Sciatic nerve (tissue), 2 donors: Measurements from ENCODE around the gene METTL14. TPM values are rescaled to one million over a fixed set of nuclear protein-coding genes. Genes with fewer than 3 reads are reported as not detected.
"Not testable (repeated sequence)": the region's sequence is repeated elsewhere in the genome, so short reads cannot be mapped to it uniquely, and the experiment has no call there.

Experiments used
- ATAC-seq: fragments of 200-7000 bp; cut with Tn5 transposase; one replicate; pipeline ENCODE4 v1.9.1; 2020; ENCODE audit warnings: mild to moderate bottlenecking, moderate library complexity
- DNase-seq: peaks from one replicate; pipeline ENCODE4 v3.0.0-alpha.2; 2020; ENCODE audit warnings: low spot score
- intact Hi-C: fragments of 100-400 bp; cut with DNase I; formaldehyde crosslinking; loops from one replicate; pipeline ENCODE4 v1.14.2; 2022
- total RNA-seq: library from RNA; stranded (reverse); fragmentation: NEBNext Ultra II Directional; extraction: Animal tissue kit (Norgen Biotek cat#: 25700); gene quantifications from one replicate; pipeline ENCODE4 v1.2.1, GENCODE V29; 2021
- donor health status: DM: no; HTN: no; CAD: no.
- donor health status: DM: no; HTN: no; CAD: no.

The METTL14 gene
- 61.5 TPM for total RNA-seq

- ATAC-seq, result peak; percentile 99
- peak; percentile 96 for DNase-seq
- intact Hi-C loops, result no loop called here
Observed at GRCh38 chr4:118684873-118685811, at the start of gene METTL14. Gene METTL14, plus strand, starts transcription at chr4:118685392. Its CDS starts 143 bp downstream, at chr4:118685535.

GRCh38 chr4:118636126-118636525, 49.1 kb upstream of the METTL14 start:
- DNase-seq, ATAC-seq, intact Hi-C loops: not testable (repeated sequence)

- intact Hi-C loops, DNase-seq, ATAC-seq: not testable (repeated sequence)
Observed at GRCh38 chr4:118664665-118665064, 20.5 kb upstream of the METTL14 start.

GRCh38 chr4:118669220-118669619, 16.0 kb upstream of the METTL14 start:
- DNase-seq, result peak; percentile 81
- intact Hi-C loops, ATAC-seq: not testable (repeated sequence)

- ATAC-seq, intact Hi-C loops, DNase-seq: not testable (repeated sequence)
Observed at GRCh38 chr4:118670968-118671367, 14.2 kb upstream of the METTL14 start.

GRCh38 chr4:118676128-118676527, 9.1 kb upstream of the METTL14 start:
- intact Hi-C loops, result no loop called here
- no peak for DNase-seq
- no peak for ATAC-seq

GRCh38 chr4:118680808-118681207, 4.4 kb upstream of the METTL14 start:
- DNase-seq (no peak), ATAC-seq (no peak)
- intact Hi-C loops, result no loop called here

- intact Hi-C loops, result no loop called here
- DNase-seq (no peak), ATAC-seq (no peak)
Observed at GRCh38 chr4:118682928-118683327, 2.3 kb upstream of the METTL14 start.

- no peak for ATAC-seq
- no peak for DNase-seq
- intact Hi-C loops, result no loop called here
Observed at GRCh38 chr4:118683513-118683912, 1.7 kb upstream of the METTL14 start.

- DNase-seq (no peak), ATAC-seq (no peak)
- intact Hi-C loops, result no loop called here
Observed at GRCh38 chr4:118703118-118703517, 17.9 kb downstream of the METTL14 start.

- DNase-seq (no peak), ATAC-seq (no peak)
- intact Hi-C loops, result no loop called here
Observed at GRCh38 chr4:118711052-118711451, 25.9 kb downstream of the METTL14 start.

- DNase-seq (no peak), ATAC-seq (no peak)
- intact Hi-C loops, result no loop called here
Observed at GRCh38 chr4:118712872-118713271, 27.7 kb downstream of the METTL14 start.

- intact Hi-C loops, result no loop called here
- ATAC-seq (no peak), DNase-seq (no peak)
Observed at GRCh38 chr4:118714682-118715081, 29.5 kb downstream of the METTL14 start.

- DNase-seq, result no peak
- intact Hi-C loops, result no loop called here
- ATAC-seq, result peak; percentile 22
Observed at GRCh38 chr4:118716304-118716703, 31.1 kb downstream of the METTL14 start.

- intact Hi-C loops, result no loop called here
- no peak for DNase-seq
- ATAC-seq, result no peak
Observed at GRCh38 chr4:118718511-118719170, 33.4 kb downstream of the METTL14 start.

- no peak for ATAC-seq
Observed at GRCh38 chr4:118721752-118722151, 36.6 kb downstream of the METTL14 start.

GRCh38 chr4:118723369-118723768, 38.2 kb downstream of the METTL14 start:
- DNase-seq (no peak), ATAC-seq (no peak)
- intact Hi-C loops, result no loop called here

More at GRCh38 chr4:118721752-118722151, 36.6 kb downstream of the METTL14 start:
- intact Hi-C loops, result no loop called here
- DNase-seq, result no peak

- DNase-seq (no peak), ATAC-seq (no peak)
- intact Hi-C loops, result no loop called here
Observed at GRCh38 chr4:118727360-118727759, 42.2 kb downstream of the METTL14 start.

GRCh38 chr4:118729287-118730286, 44.4 kb downstream of the METTL14 start:
- intact Hi-C loops, result no loop called here
- no peak for DNase-seq
- no peak for ATAC-seq
